GM19452 (cell line): ENCODE data around the gene RPTOR.
"Not testable (repeated sequence)": the region's sequence is repeated elsewhere in the genome, so short reads cannot be mapped to it uniquely, and the experiment has no call there.

ENCODE experiments used
- ATAC-seq: cut with Tn5 transposase; IDR thresholded peaks from one replicate; pipeline ENCODE4 v1.9.1; 2021; ENCODE audit not compliant: unreplicated experiment

Gene RPTOR

GRCh38 chr17:80539022-80539641, 5.5 kb upstream of the RPTOR start:
- ATAC-seq, result no peak

- ATAC-seq, result no peak
These were observed 825 bp downstream of the RPTOR start for GRCh38 chr17:80545499-80545826.

GRCh38 chr17:80546267-80546666, 1.6 kb downstream of the RPTOR start:
- no peak for ATAC-seq

- no peak for ATAC-seq
These were observed 7.9 kb downstream of the RPTOR start for GRCh38 chr17:80552523-80552922.

- ATAC-seq, result no peak
These were observed 10.6 kb downstream of the RPTOR start for GRCh38 chr17:80555266-80555665.

GRCh38 chr17:80558046-80558445, 13.4 kb downstream of the RPTOR start:
- ATAC-seq, result no peak

- no peak for ATAC-seq
These were observed 15.2 kb downstream of the RPTOR start for GRCh38 chr17:80559825-80560251.

- no peak for ATAC-seq
These were observed 17.0 kb downstream of the RPTOR start for GRCh38 chr17:80561541-80562114.

- ATAC-seq, result no peak
These were observed 19.9 kb downstream of the RPTOR start for GRCh38 chr17:80564545-80564944.

GRCh38 chr17:80565343-80566053, 20.9 kb downstream of the RPTOR start:
- ATAC-seq, result no peak

GRCh38 chr17:80566054-80566400, 21.4 kb downstream of the RPTOR start:
- no peak for ATAC-seq

GRCh38 chr17:80568246-80568645, 23.6 kb downstream of the RPTOR start:
- ATAC-seq, result no peak

- ATAC-seq, result no peak
These were observed 25.3 kb downstream of the RPTOR start for GRCh38 chr17:80569924-80570323.

GRCh38 chr17:80573701-80574100, 29.1 kb downstream of the RPTOR start:
- ATAC-seq, result no peak

GRCh38 chr17:80574496-80574895, 29.9 kb downstream of the RPTOR start:
- ATAC-seq, result no peak

- ATAC-seq, result no peak
These were observed 30.6 kb downstream of the RPTOR start for GRCh38 chr17:80575057-80575875.

- ATAC-seq, result no peak
These were observed 33.4 kb downstream of the RPTOR start for GRCh38 chr17:80577876-80578570.

GRCh38 chr17:80578668-80579388, 34.2 kb downstream of the RPTOR start:
- ATAC-seq, result not testable (repeated sequence)

- no peak for ATAC-seq
These were observed 37.5 kb downstream of the RPTOR start for GRCh38 chr17:80582165-80582564.

GRCh38 chr17:80584176-80584905, 39.7 kb downstream of the RPTOR start:
- ATAC-seq, result no peak
